NB4 (cell line): ENCODE results near the gene CDCA7L.

ENCODE experiments used
- MYC ChIP-seq: IDR thresholded peaks from 2 replicates; pipeline ENCODE4 v1.6.1; 2011; ENCODE audit warnings: low read depth, low read length
- POLR2A ChIP-seq: IDR thresholded peaks from 2 replicates; pipeline ENCODE4 v1.6.1; 2011; ENCODE audit warnings: mild to moderate bottlenecking; ENCODE audit not compliant: insufficient read length; ENCODE audit errors: extremely low read depth
- TF ChIP-seq, protein P1 (sequence below): IDR thresholded peaks from one replicate; pipeline ENCODE4 v1.5.1; 2012; ENCODE audit warnings: low read depth, low read length
- TF ChIP-seq, protein P2 (sequence below): IDR thresholded peaks from 2 replicates; pipeline ENCODE4 v1.6.1; 2011; ENCODE audit warnings: low read depth, low read length

DNA sequence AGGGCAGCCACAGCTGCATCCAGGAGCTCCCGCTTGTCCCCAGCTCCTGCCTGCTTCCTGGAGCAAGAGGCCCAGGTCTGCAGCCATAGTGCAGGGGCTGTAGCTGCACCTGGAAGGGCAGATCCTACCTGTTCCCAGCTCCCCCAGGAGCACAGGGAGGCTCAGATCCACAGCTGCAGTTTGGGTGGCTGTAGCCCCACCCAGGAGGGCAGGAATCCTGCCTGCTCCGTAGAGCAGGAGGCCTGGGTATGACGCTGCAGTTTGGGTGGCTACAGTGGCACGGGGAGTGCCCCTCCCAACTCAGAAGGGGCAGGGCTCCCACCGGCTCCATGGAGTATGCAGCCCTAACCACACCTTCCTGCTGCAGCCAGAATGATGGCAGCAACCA, 26.7 kb upstream of the CDCA7L start:
- TF ChIP-seq, protein P1, sequence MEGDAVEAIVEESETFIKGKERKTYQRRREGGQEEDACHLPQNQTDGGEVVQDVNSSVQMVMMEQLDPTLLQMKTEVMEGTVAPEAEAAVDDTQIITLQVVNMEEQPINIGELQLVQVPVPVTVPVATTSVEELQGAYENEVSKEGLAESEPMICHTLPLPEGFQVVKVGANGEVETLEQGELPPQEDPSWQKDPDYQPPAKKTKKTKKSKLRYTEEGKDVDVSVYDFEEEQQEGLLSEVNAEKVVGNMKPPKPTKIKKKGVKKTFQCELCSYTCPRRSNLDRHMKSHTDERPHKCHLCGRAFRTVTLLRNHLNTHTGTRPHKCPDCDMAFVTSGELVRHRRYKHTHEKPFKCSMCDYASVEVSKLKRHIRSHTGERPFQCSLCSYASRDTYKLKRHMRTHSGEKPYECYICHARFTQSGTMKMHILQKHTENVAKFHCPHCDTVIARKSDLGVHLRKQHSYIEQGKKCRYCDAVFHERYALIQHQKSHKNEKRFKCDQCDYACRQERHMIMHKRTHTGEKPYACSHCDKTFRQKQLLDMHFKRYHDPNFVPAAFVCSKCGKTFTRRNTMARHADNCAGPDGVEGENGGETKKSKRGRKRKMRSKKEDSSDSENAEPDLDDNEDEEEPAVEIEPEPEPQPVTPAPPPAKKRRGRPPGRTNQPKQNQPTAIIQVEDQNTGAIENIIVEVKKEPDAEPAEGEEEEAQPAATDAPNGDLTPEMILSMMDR, result no peak
- TF ChIP-seq POLR2A (no peak), MYC (no peak)
- TF ChIP-seq, protein P2, sequence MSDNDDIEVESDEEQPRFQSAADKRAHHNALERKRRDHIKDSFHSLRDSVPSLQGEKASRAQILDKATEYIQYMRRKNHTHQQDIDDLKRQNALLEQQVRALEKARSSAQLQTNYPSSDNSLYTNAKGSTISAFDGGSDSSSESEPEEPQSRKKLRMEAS, result no peak
